Fibroblast of lung (primary cell): Measurements from ENCODE around the gene AQR. TPM values are rescaled to one million over a fixed set of nuclear protein-coding genes. Genes with fewer than 3 reads are reported as not detected.

ENCODE experiments used
- DNase-seq, 2 donors: peaks; one replicate each; pipeline versions ENCODE4 v3.0.0 to v3.0.0-alpha.2; 2010; ENCODE audit warnings: low read depth in 2 of 2
- H2AFZ ChIP-seq: 2 replicates; pipeline ENCODE4 v1.5.1; 2012; ENCODE audit warnings: low read length, control low read depth, inconsistent platforms
- H3K27ac ChIP-seq: 2 replicates; pipeline ENCODE4 v1.5.1; 2011; ENCODE audit warnings: low read length, control low read depth; ENCODE audit not compliant: insufficient read depth
- H3K27me3 ChIP-seq: 2 replicates; pipeline ENCODE4 v1.5.1; 2011; ENCODE audit warnings: mild to moderate bottlenecking, low read length; ENCODE audit not compliant: control insufficient read depth, insufficient read depth
- H3K36me3 ChIP-seq: 2 replicates; pipeline ENCODE4 v1.5.1; 2011; ENCODE audit warnings: low read length; ENCODE audit not compliant: control insufficient read depth, insufficient read depth
- H3K4me1 ChIP-seq: 2 replicates; pipeline ENCODE4 v1.5.1; 2011; ENCODE audit warnings: low read length; ENCODE audit not compliant: control insufficient read depth, insufficient read depth; ENCODE audit errors: extremely low read depth
- H3K4me2 ChIP-seq: 2 replicates; pipeline ENCODE4 v1.5.1; 2011; ENCODE audit warnings: low read length, control low read depth; ENCODE audit not compliant: insufficient read depth; ENCODE audit errors: extremely low read depth
- H3K4me3 ChIP-seq, 4 experiments: fragments of 200-600 bp in 1 of 4; sonication (generic) in 1 of 4; replicated peaks in 1 of 4; 2 replicates each; pipeline ENCODE4 v1.5.1; 2011 to 2016; ENCODE audit warnings: low read length in 4 of 4, low read depth in 3 of 4, mild to moderate bottlenecking in 3 of 4, control low read depth in 2 of 4, inconsistent platforms in 1 of 4, mixed read lengths in 1 of 4; ENCODE audit not compliant: insufficient read depth in 1 of 4; ENCODE audit errors: control extremely low read depth in 1 of 4
- H3K79me2 ChIP-seq: 2 replicates; pipeline ENCODE4 v1.5.1; 2012; ENCODE audit warnings: mild to moderate bottlenecking, low read length, inconsistent platforms; ENCODE audit not compliant: control insufficient read depth, insufficient read depth
- H3K9ac ChIP-seq: 2 replicates; pipeline ENCODE4 v1.5.1; 2011; ENCODE audit warnings: mild to moderate bottlenecking, low read length, control low read depth; ENCODE audit not compliant: insufficient read depth
- H3K9me3 ChIP-seq: 2 replicates; pipeline ENCODE4 v1.5.1; 2012; ENCODE audit warnings: low read depth, low read length; ENCODE audit not compliant: control insufficient read depth, insufficient read depth
- H4K20me1 ChIP-seq: 2 replicates; pipeline ENCODE4 v1.5.1; 2011; ENCODE audit warnings: low read length; ENCODE audit not compliant: control insufficient read depth, insufficient read depth; ENCODE audit errors: extremely low read depth
- CTCF ChIP-seq, 2 donors: IDR thresholded peaks in 1 of 2; conservative IDR thresholded peaks in 1 of 2; 1 replicate in 1 of 2; 2 replicates in 1 of 2; pipeline ENCODE4 v1.5.1; 2011 to 2012; ENCODE audit warnings: low read length in 2 of 2, control low read depth in 1 of 2, inconsistent platforms in 1 of 2, low read depth in 1 of 2, mild to moderate bottlenecking in 1 of 2
- EZH2 ChIP-seq: IDR thresholded peaks from 2 replicates; pipeline ENCODE4 v1.5.1; 2012; ENCODE audit warnings: low read length, control low read depth, mild to moderate bottlenecking; ENCODE audit errors: missing control alignments
- polyA plus RNA-seq, 2 donors: library from polyadenylated mRNA; depleted of rRNA in 1 of 2; stranded (reverse) in 1 of 2; unstranded in 1 of 2; fragments of >200 nt; gene quantifications; 2 replicates each; pipeline ENCODE4 v1.2.1, GENCODE V29; 2011 to 2012; ENCODE audit warnings: missing spikeins in 1 of 2
- total RNA-seq: library from RNA; depleted of rRNA; stranded (reverse); fragments of >200 nt; gene quantifications from 2 replicates; pipeline ENCODE4 v1.2.1, GENCODE V29; 2014

Gene AQR
- total and polyA plus RNA-seq, 2 donors (not counting 1 experiment from before 2014, with no cell fraction given), result 19.7 to 33.0 TPM

GRCh38 chr15:35000511-35000910 lies 31.0 kb upstream of the AQR start:
- no peak overlapping the region for H2AFZ ChIP-seq
- H3K4me2 ChIP-seq, result no peak overlapping the region

DNA sequence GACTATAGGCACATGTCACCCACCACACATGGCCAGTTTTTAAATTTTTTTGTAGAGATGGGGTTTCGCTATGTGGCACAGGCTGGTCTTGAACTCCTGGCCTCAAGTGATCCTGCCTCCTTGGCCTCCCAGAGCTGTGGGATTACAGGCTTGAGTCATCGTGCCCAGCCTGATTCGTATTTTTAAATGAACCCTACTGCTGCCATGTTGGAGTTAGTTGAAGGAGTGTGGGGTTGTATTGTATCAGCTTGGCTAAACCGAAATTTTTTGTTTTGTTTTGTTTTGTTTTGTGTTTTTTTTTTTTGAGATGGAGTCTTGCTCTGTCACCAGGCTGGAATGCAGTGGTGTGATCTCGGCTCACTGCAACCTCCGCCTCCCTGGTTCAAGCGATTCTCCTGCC lies 30.4 kb upstream of the AQR start:
- Histone ChIP-seq H2AFZ (no peak overlapping the region), H3K36me3 (no peaks in the 10 kb centered on the region), H3K27me3 (no peaks in the 10 kb centered on the region), H3K9me3 (no peaks in the 10 kb centered on the region), H3K4me3 (no peak overlapping the region), H3K79me2 (no peaks in the 10 kb centered on the region), H3K27ac (no peak overlapping the region), H3K9ac (no peak overlapping the region), H3K4me2 (no peak overlapping the region), H4K20me1 (no peaks in the 10 kb centered on the region), H3K4me1 (no peaks in the 10 kb centered on the region)
- TF ChIP-seq CTCF (conservative IDR thresholded peaks at IDR 0.05 in 1 of 2, IDR thresholded peaks at IDR 0.05 in 1 of 2; ENCODE audit: low read depth in 1 of 2, low read length in 2 of 2) (no peak), EZH2 (no peak)
- no peak for DNase-seq

More at GRCh38 chr15:35000511-35000910, 31.0 kb upstream of the AQR start:
- Histone ChIP-seq H3K79me2 (no peaks in the 10 kb centered on the region), H4K20me1 (no peaks in the 10 kb centered on the region), H3K4me1 (no peaks in the 10 kb centered on the region), H3K27me3 (no peaks in the 10 kb centered on the region), H3K9ac (no peak overlapping the region), H3K4me3 (no peak overlapping the region), H3K9me3 (no peaks in the 10 kb centered on the region), H3K27ac (no peak overlapping the region), H3K36me3 (no peaks in the 10 kb centered on the region)
- no peak for TF ChIP-seq EZH2
- TF ChIP-seq CTCF (conservative IDR thresholded peaks at IDR 0.05 in 1 of 2, IDR thresholded peaks at IDR 0.05 in 1 of 2; ENCODE audit: low read depth in 1 of 2, low read length in 2 of 2), result no peak
- peak; percentile 54 to 84 for DNase-seq

- Histone ChIP-seq H3K4me3 (no peak overlapping the region), H2AFZ (no peak overlapping the region), H4K20me1 (no peaks in the 10 kb centered on the region), H3K27me3 (no peaks in the 10 kb centered on the region), H3K4me1 (no peaks in the 10 kb centered on the region), H3K27ac (no peak overlapping the region), H3K36me3 (no peaks in the 10 kb centered on the region), H3K9me3 (no peaks in the 10 kb centered on the region), H3K9ac (no peak overlapping the region), H3K4me2 (no peak overlapping the region), H3K79me2 (no peaks in the 10 kb centered on the region)
- TF ChIP-seq EZH2 (no peak), CTCF (conservative IDR thresholded peaks at IDR 0.05 in 1 of 2, IDR thresholded peaks at IDR 0.05 in 1 of 2; ENCODE audit: low read depth in 1 of 2, low read length in 2 of 2) (no peak)
- no peak for DNase-seq
These were observed 25.4 kb upstream of the AQR start for GRCh38 chr15:34994925-34995324.
